GM23338 (cell line): ENCODE measurements around the gene KCNK1. TPM values are rescaled to one million over a fixed set of nuclear protein-coding genes. Genes with fewer than 3 reads are reported as not detected.

Experiments
- ATAC-seq: fragments of 200-7000 bp; cut with Tn5 transposase; 3 replicates; pipeline ENCODE4 v1.9.1; 2020
- DNase-seq: peaks from one replicate; pipeline ENCODE4 v3.0.0-alpha.2; 2015; ENCODE audit warnings: low spot score
- H2AFZ ChIP-seq: fragments of 200-600 bp; sonication (generic); 2 replicates; pipeline ENCODE4 v1.8.0; 2016; ENCODE audit warnings: antibody characterized with exemption, mild to moderate bottlenecking, moderate library complexity
- H3F3A ChIP-seq: fragments of 200-600 bp; sonication (generic); replicated peaks from 2 replicates; pipeline ENCODE4 v1.8.0; 2017; ENCODE audit warnings: antibody characterized with exemption, mixed run types, low read depth
- H3K27ac ChIP-seq: fragments of 200-600 bp; sonication (generic); 2 replicates; pipeline ENCODE4 v1.6.1; 2016; ENCODE audit warnings: low read depth
- H3K27me3 ChIP-seq: fragments of 200-600 bp; sonication (generic); 2 replicates; pipeline ENCODE4 v1.8.0; 2016; ENCODE audit warnings: mild to moderate bottlenecking, mixed run types, moderate library complexity; ENCODE audit not compliant: insufficient read depth
- H3K36me3 ChIP-seq: fragments of 200-600 bp; sonication (generic); 2 replicates; pipeline ENCODE4 v1.8.0; 2016; ENCODE audit warnings: mild to moderate bottlenecking; ENCODE audit not compliant: insufficient read depth
- H3K4me1 ChIP-seq: fragments of 200-600 bp; sonication (generic); 2 replicates; pipeline ENCODE4 v1.8.0; 2016; ENCODE audit warnings: mild to moderate bottlenecking, moderate library complexity; ENCODE audit not compliant: insufficient read depth
- H3K4me2 ChIP-seq: fragments of 200-600 bp; sonication (generic); 2 replicates; pipeline ENCODE4 v1.7.1; 2017; ENCODE audit warnings: mixed run types
- H3K4me3 ChIP-seq: fragments of 200-600 bp; sonication (generic); 2 replicates; pipeline ENCODE4 v1.6.1; 2016; ENCODE audit warnings: mixed run types
- H3K79me2 ChIP-seq: fragments of 200-600 bp; sonication (generic); replicated peaks from 2 replicates; pipeline ENCODE4 v1.8.0; 2017; ENCODE audit warnings: mild to moderate bottlenecking; ENCODE audit not compliant: insufficient read depth
- H3K9me2 ChIP-seq: fragments of 200-600 bp; sonication (generic); 2 replicates; pipeline ENCODE4 v1.8.0; 2017; ENCODE audit not compliant: insufficient read depth
- H4K20me1 ChIP-seq: fragments of 200-600 bp; sonication (generic); replicated peaks from 2 replicates; pipeline ENCODE4 v1.8.0; 2017; ENCODE audit warnings: mild to moderate bottlenecking; ENCODE audit not compliant: insufficient read depth
- H3K27ac Mint-ChIP-seq: 2 replicates; pipeline ENCODE4 v1.8.0; 2020; ENCODE audit warnings: inconsistent platforms, mild to moderate bottlenecking, moderate library complexity, mixed read lengths
- H3K27me3 Mint-ChIP-seq: 3 replicates; pipeline ENCODE4 v1.8.0; 2022; ENCODE audit warnings: low read depth, mild to moderate bottlenecking, moderate library complexity, mixed read lengths, inconsistent platforms; ENCODE audit not compliant: insufficient read depth, poor library complexity
- H3K36me3 Mint-ChIP-seq: 3 replicates; pipeline ENCODE4 v1.8.0; 2021; ENCODE audit warnings: low read depth, mild to moderate bottlenecking, inconsistent platforms, moderate library complexity, mixed read lengths
- H3K4me1 Mint-ChIP-seq: 3 replicates; pipeline ENCODE4 v1.8.0; 2020; ENCODE audit warnings: mild to moderate bottlenecking, inconsistent platforms, mixed read lengths
- H3K4me3 Mint-ChIP-seq: 3 replicates; pipeline ENCODE4 v1.8.0; 2021; ENCODE audit warnings: moderate library complexity, mild to moderate bottlenecking, inconsistent platforms, mixed read lengths
- H3K9me3 Mint-ChIP-seq: 3 replicates; pipeline ENCODE4 v1.8.0; 2020; ENCODE audit warnings: moderate library complexity, mild to moderate bottlenecking, inconsistent platforms, mixed read lengths
- CREB1 ChIP-seq: fragments of 250-450 bp; sonication (Bioruptor Pico); IDR thresholded peaks from 2 replicates; pipeline ENCODE4 v1.5.0; 2020; ENCODE audit warnings: low read depth, mild to moderate bottlenecking, moderate library complexity
- EZH2phosphoT487 ChIP-seq: fragments of 200-600 bp; sonication (generic); IDR thresholded peaks from one replicate; pipeline ENCODE4 v1.8.1; 2018; ENCODE audit warnings: antibody characterized with exemption; ENCODE audit not compliant: unreplicated experiment
- JUNB ChIP-seq: IDR thresholded peaks from one replicate; pipeline ENCODE4 v1.6.1; 2016; ENCODE audit warnings: antibody characterized with exemption; ENCODE audit not compliant: unreplicated experiment
- POLR2AphosphoS5 ChIP-seq: IDR thresholded peaks from 2 replicates; pipeline ENCODE4 v1.6.1; 2016; ENCODE audit warnings: antibody characterized with exemption, low read depth
- STAT1 ChIP-seq: IDR thresholded peaks from one replicate; pipeline ENCODE4 v1.6.1; 2016; ENCODE audit warnings: antibody characterized with exemption; ENCODE audit not compliant: unreplicated experiment
- ZNF114 ChIP-seq: fragments of 250-450 bp; sonication (Bioruptor Pico); IDR thresholded peaks from 2 replicates; pipeline ENCODE4 v1.5.0; 2020; ENCODE audit warnings: mild to moderate bottlenecking, moderate library complexity
- ZNF331 ChIP-seq: fragments of 250-450 bp; sonication (Bioruptor Pico); IDR thresholded peaks from 2 replicates; pipeline ENCODE4 v1.5.0; 2020; ENCODE audit warnings: low read depth, mild to moderate bottlenecking, moderate library complexity
- polyA plus RNA-seq: library from polyadenylated mRNA; unstranded; fragments of >200 nt; fragmentation: Nextera tagmentation; extraction: Ambion mirVana; gene quantifications from 2 replicates; pipeline ENCODE4 v1.2.1, GENCODE V29; 2016
- total RNA-seq: library from RNA; depleted of rRNA; stranded (reverse); fragments of >200 nt; shearing (Covaris generic); gene quantifications from 2 replicates; pipeline ENCODE4 v1.2.3, GENCODE V29; 2014
- TF ChIP-seq, protein P1 (sequence below): fragments of 250-450 bp; sonication (Bioruptor Pico); IDR thresholded peaks from 2 replicates; pipeline ENCODE4 v1.5.0; 2020; ENCODE audit warnings: mild to moderate bottlenecking, moderate library complexity
- TF ChIP-seq, protein P2 (sequence below): IDR thresholded peaks from 2 replicates; pipeline ENCODE4 v1.6.1; 2016; ENCODE audit warnings: antibody characterized with exemption

The KCNK1 gene
- total and polyA plus RNA-seq, 2 experiments from 2014 or later, result 10.1 to 12.7 TPM

- TF ChIP-seq, protein P1, sequence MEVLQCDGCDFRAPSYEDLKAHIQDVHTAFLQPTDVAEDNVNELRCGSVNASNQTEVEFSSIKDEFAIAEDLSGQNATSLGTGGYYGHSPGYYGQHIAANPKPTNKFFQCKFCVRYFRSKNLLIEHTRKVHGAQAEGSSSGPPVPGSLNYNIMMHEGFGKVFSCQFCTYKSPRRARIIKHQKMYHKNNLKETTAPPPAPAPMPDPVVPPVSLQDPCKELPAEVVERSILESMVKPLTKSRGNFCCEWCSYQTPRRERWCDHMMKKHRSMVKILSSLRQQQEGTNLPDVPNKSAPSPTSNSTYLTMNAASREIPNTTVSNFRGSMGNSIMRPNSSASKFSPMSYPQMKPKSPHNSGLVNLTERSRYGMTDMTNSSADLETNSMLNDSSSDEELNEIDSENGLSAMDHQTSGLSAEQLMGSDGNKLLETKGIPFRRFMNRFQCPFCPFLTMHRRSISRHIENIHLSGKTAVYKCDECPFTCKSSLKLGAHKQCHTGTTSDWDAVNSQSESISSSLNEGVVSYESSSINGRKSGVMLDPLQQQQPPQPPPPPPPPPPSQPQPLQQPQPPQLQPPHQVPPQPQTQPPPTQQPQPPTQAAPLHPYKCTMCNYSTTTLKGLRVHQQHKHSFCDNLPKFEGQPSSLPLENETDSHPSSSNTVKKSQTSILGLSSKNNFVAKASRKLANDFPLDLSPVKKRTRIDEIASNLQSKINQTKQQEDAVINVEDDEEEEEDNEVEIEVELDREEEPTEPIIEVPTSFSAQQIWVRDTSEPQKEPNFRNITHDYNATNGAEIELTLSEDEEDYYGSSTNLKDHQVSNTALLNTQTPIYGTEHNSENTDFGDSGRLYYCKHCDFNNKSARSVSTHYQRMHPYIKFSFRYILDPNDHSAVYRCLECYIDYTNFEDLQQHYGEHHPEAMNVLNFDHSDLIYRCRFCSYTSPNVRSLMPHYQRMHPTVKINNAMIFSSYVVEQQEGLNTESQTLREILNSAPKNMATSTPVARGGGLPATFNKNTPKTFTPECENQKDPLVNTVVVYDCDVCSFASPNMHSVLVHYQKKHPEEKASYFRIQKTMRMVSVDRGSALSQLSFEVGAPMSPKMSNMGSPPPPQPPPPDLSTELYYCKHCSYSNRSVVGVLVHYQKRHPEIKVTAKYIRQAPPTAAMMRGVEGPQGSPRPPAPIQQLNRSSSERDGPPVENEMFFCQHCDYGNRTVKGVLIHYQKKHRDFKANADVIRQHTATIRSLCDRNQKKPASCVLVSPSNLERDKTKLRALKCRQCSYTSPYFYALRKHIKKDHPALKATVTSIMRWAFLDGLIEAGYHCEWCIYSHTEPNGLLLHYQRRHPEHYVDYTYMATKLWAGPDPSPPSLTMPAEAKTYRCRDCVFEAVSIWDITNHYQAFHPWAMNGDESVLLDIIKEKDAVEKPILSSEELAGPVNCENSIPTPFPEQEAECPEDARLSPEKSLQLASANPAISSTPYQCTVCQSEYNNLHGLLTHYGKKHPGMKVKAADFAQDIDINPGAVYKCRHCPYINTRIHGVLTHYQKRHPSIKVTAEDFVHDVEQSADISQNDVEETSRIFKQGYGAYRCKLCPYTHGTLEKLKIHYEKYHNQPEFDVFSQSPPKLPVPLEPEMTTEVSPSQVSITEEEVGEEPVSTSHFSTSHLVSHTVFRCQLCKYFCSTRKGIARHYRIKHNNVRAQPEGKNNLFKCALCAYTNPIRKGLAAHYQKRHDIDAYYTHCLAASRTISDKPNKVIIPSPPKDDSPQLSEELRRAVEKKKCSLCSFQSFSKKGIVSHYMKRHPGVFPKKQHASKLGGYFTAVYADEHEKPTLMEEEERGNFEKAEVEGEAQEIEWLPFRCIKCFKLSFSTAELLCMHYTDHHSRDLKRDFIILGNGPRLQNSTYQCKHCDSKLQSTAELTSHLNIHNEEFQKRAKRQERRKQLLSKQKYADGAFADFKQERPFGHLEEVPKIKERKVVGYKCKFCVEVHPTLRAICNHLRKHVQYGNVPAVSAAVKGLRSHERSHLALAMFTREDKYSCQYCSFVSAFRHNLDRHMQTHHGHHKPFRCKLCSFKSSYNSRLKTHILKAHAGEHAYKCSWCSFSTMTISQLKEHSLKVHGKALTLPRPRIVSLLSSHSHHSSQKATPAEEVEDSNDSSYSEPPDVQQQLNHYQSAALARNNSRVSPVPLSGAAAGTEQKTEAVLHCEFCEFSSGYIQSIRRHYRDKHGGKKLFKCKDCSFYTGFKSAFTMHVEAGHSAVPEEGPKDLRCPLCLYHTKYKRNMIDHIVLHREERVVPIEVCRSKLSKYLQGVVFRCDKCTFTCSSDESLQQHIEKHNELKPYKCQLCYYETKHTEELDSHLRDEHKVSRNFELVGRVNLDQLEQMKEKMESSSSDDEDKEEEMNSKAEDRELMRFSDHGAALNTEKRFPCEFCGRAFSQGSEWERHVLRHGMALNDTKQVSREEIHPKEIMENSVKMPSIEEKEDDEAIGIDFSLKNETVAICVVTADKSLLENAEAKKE (CRISPR knock-in tag), result no peak
- TF ChIP-seq STAT1 (no peak), CREB1 (no peak), EZH2phosphoT487 (no peak), POLR2AphosphoS5 (no peak)
These were observed 29.5 kb upstream of the KCNK1 start (continued) for GRCh38 chr1:233584376-233584775.

DNA sequence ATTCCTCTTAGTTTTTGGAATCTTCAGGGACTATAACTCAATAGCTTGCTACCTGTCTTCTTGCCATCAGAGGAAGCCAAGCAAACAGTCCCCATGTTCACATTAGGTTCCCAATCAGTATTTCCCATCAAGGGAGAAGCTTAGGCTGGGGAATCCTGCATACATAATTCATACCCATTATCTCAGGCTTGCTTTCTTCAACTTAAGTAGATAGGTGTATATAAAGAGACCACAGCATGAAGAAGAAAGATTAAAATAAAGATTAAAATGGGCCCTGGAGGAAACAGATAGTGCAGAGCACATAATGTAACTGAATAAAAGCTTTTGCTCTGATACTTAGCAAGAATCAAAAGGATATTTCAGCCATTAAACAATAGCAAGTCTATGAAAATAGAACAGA lies 29.0 kb upstream of the KCNK1 start:
- H3K27me3 ChIP-seq, result peaks cover 30% of the 10 kb centered on the region
- DNase-seq (no peak), ATAC-seq (no peak)
- no peaks in the 10 kb centered on the region; the same call in 1 of the 2 replicates for H3K9me2 ChIP-seq
- no peak overlapping the region for H3K4me2 ChIP-seq
- no peak overlapping the region for H3K27ac ChIP-seq
- no peaks in the 10 kb centered on the region for H3K36me3 ChIP-seq
- Mint-ChIP-seq H3K27me3 (peaks cover 5% of the 10 kb centered on the region), H3K4me1 (peaks cover 7% of the 10 kb centered on the region; the same call in 2 of the 3 replicates), H3K4me3 (no peak overlapping the region), H3K27ac (no peak overlapping the region), H3K9me3 (peaks cover 4% of the 10 kb centered on the region; the same call in 1 of the 3 replicates), H3K36me3 (no peaks in the 10 kb centered on the region)
- H3K4me1 ChIP-seq, result no peaks in the 10 kb centered on the region
- no peak overlapping the region for H2AFZ ChIP-seq
- no peaks in the 10 kb centered on the region for H4K20me1 ChIP-seq
- no peaks in the 10 kb centered on the region for H3K79me2 ChIP-seq
- no peaks in the 10 kb centered on the region for H3F3A ChIP-seq
- no peak overlapping the region for H3K4me3 ChIP-seq
- TF ChIP-seq, protein P1 (CRISPR knock-in tag), result no peak
- TF ChIP-seq POLR2AphosphoS5 (no peak), ZNF331 (CRISPR knock-in tag) (no peak), JUNB (no peak), EZH2phosphoT487 (no peak), ZNF114 (CRISPR knock-in tag) (no peak), CREB1 (no peak)
- TF ChIP-seq, protein P2, sequence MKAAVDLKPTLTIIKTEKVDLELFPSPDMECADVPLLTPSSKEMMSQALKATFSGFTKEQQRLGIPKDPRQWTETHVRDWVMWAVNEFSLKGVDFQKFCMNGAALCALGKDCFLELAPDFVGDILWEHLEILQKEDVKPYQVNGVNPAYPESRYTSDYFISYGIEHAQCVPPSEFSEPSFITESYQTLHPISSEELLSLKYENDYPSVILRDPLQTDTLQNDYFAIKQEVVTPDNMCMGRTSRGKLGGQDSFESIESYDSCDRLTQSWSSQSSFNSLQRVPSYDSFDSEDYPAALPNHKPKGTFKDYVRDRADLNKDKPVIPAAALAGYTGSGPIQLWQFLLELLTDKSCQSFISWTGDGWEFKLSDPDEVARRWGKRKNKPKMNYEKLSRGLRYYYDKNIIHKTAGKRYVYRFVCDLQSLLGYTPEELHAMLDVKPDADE, result no peak
